Measurements from ENCODE around the gene IRAK1. TPM values are rescaled to one million over a fixed set of nuclear protein-coding genes. Genes with fewer than 3 reads are reported as not detected.
"Not testable (repeated sequence)": the region's sequence is repeated elsewhere in the genome, so short reads cannot be mapped to it uniquely, and the experiment has no call there.

The IRAK1 gene
- total RNA-seq, 6 experiments from 2014 or later: 103 to 133 (median 120) TPM

- H3K4me3 Mint-ChIP-seq: no peak overlapping the region
- H3K36me3 Mint-ChIP-seq (ENCODE audit: low read depth): no peaks in the 10 kb centered on the region
- no peak overlapping the region for H3K27ac Mint-ChIP-seq
- no peak for TF ChIP-seq CTCF (IDR thresholded peaks at IDR 0.05)
- H3K9me3 Mint-ChIP-seq: no peaks in the 10 kb centered on the region
- DNase-seq: no peak
- H3K27me3 Mint-ChIP-seq (ENCODE audit: insufficient read depth): peaks cover 3% of the 10 kb centered on the region; the same call in 1 of the 2 replicates
- peaks cover 12% of the 10 kb centered on the region; the same call in 1 of the 2 replicates for H3K4me1 Mint-ChIP-seq (ENCODE audit: low read depth)
Measured at GRCh38 chrX:153984351-153985178, 35.1 kb downstream of the IRAK1 start.

- Mint-ChIP-seq H3K27ac (no peak overlapping the region), H3K4me1 (ENCODE audit: low read depth) (peaks cover 12% of the 10 kb centered on the region; the same call in 1 of the 2 replicates), H3K27me3 (ENCODE audit: insufficient read depth) (peaks cover 3% of the 10 kb centered on the region; the same call in 1 of the 2 replicates), H3K9me3 (no peaks in the 10 kb centered on the region), H3K36me3 (ENCODE audit: low read depth) (no peaks in the 10 kb centered on the region), H3K4me3 (no peak overlapping the region)
- no peak for TF ChIP-seq CTCF (IDR thresholded peaks at IDR 0.05)
- no peak for DNase-seq
Measured at GRCh38 chrX:153983321-153983801, 36.3 kb downstream of the IRAK1 start.

- Mint-ChIP-seq H3K4me1 (ENCODE audit: low read depth) (peaks cover 12% of the 10 kb centered on the region; the same call in 1 of the 2 replicates), H3K27ac (no peak overlapping the region; the same call in 1 of the 2 replicates), H3K27me3 (ENCODE audit: insufficient read depth) (peaks cover 3% of the 10 kb centered on the region; the same call in 1 of the 2 replicates), H3K36me3 (ENCODE audit: low read depth) (no peaks in the 10 kb centered on the region), H3K4me3 (no peak overlapping the region), H3K9me3 (no peaks in the 10 kb centered on the region)
- no peak for TF ChIP-seq CTCF (IDR thresholded peaks at IDR 0.05)
- DNase-seq: no peak
Measured at GRCh38 chrX:153981771-153982533, 37.8 kb downstream of the IRAK1 start.

- Mint-ChIP-seq H3K36me3 (ENCODE audit: low read depth) (no peaks in the 10 kb centered on the region), H3K9me3 (no peaks in the 10 kb centered on the region), H3K27me3 (ENCODE audit: insufficient read depth) (peaks cover 3% of the 10 kb centered on the region; the same call in 1 of the 2 replicates), H3K4me1 (ENCODE audit: low read depth) (peaks cover 12% of the 10 kb centered on the region; the same call in 1 of the 2 replicates), H3K4me3 (no peak overlapping the region), H3K27ac (no peak overlapping the region; the same call in 1 of the 2 replicates)
- no peak for TF ChIP-seq CTCF (IDR thresholded peaks at IDR 0.05)
- DNase-seq: no peak
Measured at GRCh38 chrX:153981231-153981630, 38.5 kb downstream of the IRAK1 start.

- H3K36me3 Mint-ChIP-seq (ENCODE audit: low read depth); H3K4me1 Mint-ChIP-seq (ENCODE audit: low read depth); H3K27ac Mint-ChIP-seq; DNase-seq; H3K4me3 Mint-ChIP-seq; H3K27me3 Mint-ChIP-seq (ENCODE audit: insufficient read depth); H3K9me3 Mint-ChIP-seq: not testable (repeated sequence)
Measured at GRCh38 chrX:153980394-153980793, 39.3 kb downstream of the IRAK1 start.
